HepG2 (cell line): ENCODE data around the gene TUBG2. TPM values are rescaled to one million over a fixed set of nuclear protein-coding genes. Genes with fewer than 3 reads are reported as not detected.

Experiments used
- HCFC1 ChIP-seq: fragments of 150-350 bp; IDR thresholded peaks from 2 replicates; pipeline ENCODE4 v1.6.1; 2014; ENCODE audit warnings: low read depth, low read length
- NAIF1 ChIP-seq: sonication (generic); formaldehyde crosslinking; IDR thresholded peaks from 2 replicates; pipeline ENCODE4 v1.5.0; 2020; ENCODE audit warnings: mild to moderate bottlenecking, missing genetic modification reagents, borderline replicate concordance
- NFKB2 ChIP-seq: sonication (generic); formaldehyde crosslinking; IDR thresholded peaks from 2 replicates; pipeline ENCODE4 v1.4.0; 2020; ENCODE audit warnings: missing genetic modification reagents, borderline replicate concordance
- NFKBIZ ChIP-seq: IDR thresholded peaks from 2 replicates; pipeline ENCODE4 v1.6.1; 2018; ENCODE audit warnings: missing genetic modification reagents, missing compliant biosample characterization
- SIX4 ChIP-seq: sonication (generic); formaldehyde crosslinking; IDR thresholded peaks from 2 replicates; pipeline ENCODE4 v1.4.0; 2020; ENCODE audit warnings: missing genetic modification reagents
- TARDBP ChIP-seq: sonication (generic); formaldehyde crosslinking; IDR thresholded peaks from 2 replicates; pipeline ENCODE4 v1.8.0; 2022; ENCODE audit warnings: mild to moderate bottlenecking, missing genetic modification reagents
- TBX3 ChIP-seq: fragments of 450-650 bp; IDR thresholded peaks from 2 replicates; pipeline ENCODE4 v1.6.1; 2017; ENCODE audit warnings: antibody characterized with exemption, mild to moderate bottlenecking, inconsistent platforms, borderline replicate concordance
- ZIK1 ChIP-seq: sonication (generic); formaldehyde crosslinking; IDR thresholded peaks from 2 replicates; pipeline ENCODE4 v1.5.0; 2020; ENCODE audit warnings: mild to moderate bottlenecking, low read depth, missing genetic modification reagents, borderline replicate concordance
- ZNF296 ChIP-seq: sonication (generic); formaldehyde crosslinking; conservative IDR thresholded peaks from 2 replicates; pipeline ENCODE4 v1.5.0; 2020; ENCODE audit warnings: mild to moderate bottlenecking, missing genetic modification reagents
- ZNF501 ChIP-seq: sonication (generic); formaldehyde crosslinking; IDR thresholded peaks from 2 replicates; pipeline ENCODE4 v1.5.1; 2020; ENCODE audit warnings: mild to moderate bottlenecking, moderate library complexity, missing genetic modification reagents
- ZNF547 ChIP-seq: sonication (generic); formaldehyde crosslinking; IDR thresholded peaks from 2 replicates; pipeline ENCODE4 v1.5.1; 2020; ENCODE audit warnings: mild to moderate bottlenecking, missing genetic modification reagents
- polyA plus RNA-seq, 8 experiments: library from polyadenylated mRNA; depleted of rRNA in 3 of 8; stranded (reverse) in 7 of 8; unstranded in 1 of 8; fragments of >200 nt; fragmentation: Illumina TruSeq in 4 of 8; extraction: Trizol in 4 of 8; gene quantifications; 2 replicates each; pipeline versions ENCODE4 v1.2.1 to v1.2.3, GENCODE V29; 2011 to 2016; ENCODE audit warnings: low read depth in 4 of 8, missing spikeins in 1 of 8, mixed read lengths in 1 of 8; ENCODE audit not compliant: insufficient read depth in 1 of 8
- total RNA-seq, 5 experiments: library from RNA; depleted of rRNA; stranded (reverse); fragments of >200 nt; fragmentation: Illumina TruSeq; extraction: Trizol; gene quantifications; 2 replicates each; pipeline ENCODE4 v1.2.3, GENCODE V29; 2016; ENCODE audit warnings: low read depth in 1 of 5
- TF ChIP-seq, protein P1 (sequence below): sonication (generic); formaldehyde crosslinking; IDR thresholded peaks from 2 replicates; pipeline ENCODE4 v1.5.1; 2020; ENCODE audit warnings: mild to moderate bottlenecking, missing genetic modification reagents, borderline replicate concordance
- TF ChIP-seq, protein P2 (sequence below): sonication (generic); formaldehyde crosslinking; IDR thresholded peaks from 2 replicates; pipeline ENCODE4 v1.4.0; 2020; ENCODE audit warnings: missing genetic modification reagents, low read depth, mild to moderate bottlenecking, borderline replicate concordance
- TF ChIP-seq, protein P3 (sequence below): sonication (generic); formaldehyde crosslinking; IDR thresholded peaks from 2 replicates; pipeline ENCODE4 v1.4.0; 2020; ENCODE audit warnings: missing genetic modification reagents
- TF ChIP-seq, protein P4 (sequence below): sonication (generic); formaldehyde crosslinking; IDR thresholded peaks from 2 replicates; pipeline ENCODE4 v1.4.0; 2020; ENCODE audit warnings: missing genetic modification reagents
- TF ChIP-seq, protein P5 (sequence below): sonication (generic); formaldehyde crosslinking; IDR thresholded peaks from 2 replicates; pipeline ENCODE4 v1.5.0; 2020; ENCODE audit warnings: mild to moderate bottlenecking, missing genetic modification reagents

The TUBG2 gene
- total and polyA plus RNA-seq, 2 of the 13 experiments (the other 11 are each of a cell fraction or from before 2014, with no cell fraction given), result 16.0 to 42.3 TPM

DNA sequence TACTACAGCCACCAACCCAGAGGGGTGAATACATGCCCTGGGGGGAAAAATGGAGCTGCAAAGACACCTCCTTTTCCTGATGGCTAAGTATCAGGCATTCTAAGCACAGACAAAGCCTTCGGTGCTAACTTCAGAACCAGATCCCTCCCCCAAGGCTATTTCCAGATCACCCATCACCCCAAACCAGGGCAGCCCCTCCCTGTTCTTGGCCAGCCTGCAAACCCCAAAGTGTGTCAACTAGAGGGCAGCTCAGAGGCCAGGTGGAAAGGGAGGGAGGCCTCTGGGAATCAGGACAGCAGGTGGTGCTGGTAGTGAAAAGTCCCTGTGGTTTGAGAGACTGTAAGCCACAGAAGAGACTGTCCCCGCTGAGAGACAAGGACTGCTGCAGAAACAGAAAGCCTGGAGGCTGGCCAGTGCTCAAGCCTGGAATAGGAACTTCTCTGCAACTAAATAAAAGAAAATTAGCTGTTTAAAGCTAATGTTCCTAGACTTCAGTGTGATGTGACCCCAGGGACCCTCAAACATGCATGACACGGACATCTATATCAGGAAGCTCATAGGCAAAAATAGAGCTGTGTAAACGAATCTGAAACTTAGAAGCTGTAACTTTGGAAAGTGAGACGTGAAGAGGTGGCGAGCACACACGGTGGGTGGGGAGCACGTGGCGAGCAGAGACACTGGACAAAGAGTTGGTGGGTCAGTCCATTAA is 40.5 kb upstream of the TUBG2 start (continued):
- TF ChIP-seq, protein P1, sequence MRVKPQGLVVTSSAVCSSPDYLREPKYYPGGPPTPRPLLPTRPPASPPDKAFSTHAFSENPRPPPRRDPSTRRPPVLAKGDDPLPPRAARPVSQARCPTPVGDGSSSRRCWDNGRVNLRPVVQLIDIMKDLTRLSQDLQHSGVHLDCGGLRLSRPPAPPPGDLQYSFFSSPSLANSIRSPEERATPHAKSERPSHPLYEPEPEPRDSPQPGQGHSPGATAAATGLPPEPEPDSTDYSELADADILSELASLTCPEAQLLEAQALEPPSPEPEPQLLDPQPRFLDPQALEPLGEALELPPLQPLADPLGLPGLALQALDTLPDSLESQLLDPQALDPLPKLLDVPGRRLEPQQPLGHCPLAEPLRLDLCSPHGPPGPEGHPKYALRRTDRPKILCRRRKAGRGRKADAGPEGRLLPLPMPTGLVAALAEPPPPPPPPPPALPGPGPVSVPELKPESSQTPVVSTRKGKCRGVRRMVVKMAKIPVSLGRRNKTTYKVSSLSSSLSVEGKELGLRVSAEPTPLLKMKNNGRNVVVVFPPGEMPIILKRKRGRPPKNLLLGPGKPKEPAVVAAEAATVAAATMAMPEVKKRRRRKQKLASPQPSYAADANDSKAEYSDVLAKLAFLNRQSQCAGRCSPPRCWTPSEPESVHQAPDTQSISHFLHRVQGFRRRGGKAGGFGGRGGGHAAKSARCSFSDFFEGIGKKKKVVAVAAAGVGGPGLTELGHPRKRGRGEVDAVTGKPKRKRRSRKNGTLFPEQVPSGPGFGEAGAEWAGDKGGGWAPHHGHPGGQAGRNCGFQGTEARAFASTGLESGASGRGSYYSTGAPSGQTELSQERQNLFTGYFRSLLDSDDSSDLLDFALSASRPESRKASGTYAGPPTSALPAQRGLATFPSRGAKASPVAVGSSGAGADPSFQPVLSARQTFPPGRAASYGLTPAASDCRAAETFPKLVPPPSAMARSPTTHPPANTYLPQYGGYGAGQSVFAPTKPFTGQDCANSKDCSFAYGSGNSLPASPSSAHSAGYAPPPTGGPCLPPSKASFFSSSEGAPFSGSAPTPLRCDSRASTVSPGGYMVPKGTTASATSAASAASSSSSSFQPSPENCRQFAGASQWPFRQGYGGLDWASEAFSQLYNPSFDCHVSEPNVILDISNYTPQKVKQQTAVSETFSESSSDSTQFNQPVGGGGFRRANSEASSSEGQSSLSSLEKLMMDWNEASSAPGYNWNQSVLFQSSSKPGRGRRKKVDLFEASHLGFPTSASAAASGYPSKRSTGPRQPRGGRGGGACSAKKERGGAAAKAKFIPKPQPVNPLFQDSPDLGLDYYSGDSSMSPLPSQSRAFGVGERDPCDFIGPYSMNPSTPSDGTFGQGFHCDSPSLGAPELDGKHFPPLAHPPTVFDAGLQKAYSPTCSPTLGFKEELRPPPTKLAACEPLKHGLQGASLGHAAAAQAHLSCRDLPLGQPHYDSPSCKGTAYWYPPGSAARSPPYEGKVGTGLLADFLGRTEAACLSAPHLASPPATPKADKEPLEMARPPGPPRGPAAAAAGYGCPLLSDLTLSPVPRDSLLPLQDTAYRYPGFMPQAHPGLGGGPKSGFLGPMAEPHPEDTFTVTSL (CRISPR knock-in tag), result no peak
- no peak for TF ChIP-seq NAIF1 (CRISPR knock-in tag)
- TF ChIP-seq ZNF296 (CRISPR knock-in tag), result no peak
- TF ChIP-seq TARDBP (CRISPR knock-in tag), result peak; percentile 76
- TF ChIP-seq ZIK1 (CRISPR knock-in tag), result no peak
- TF ChIP-seq ZNF501 (CRISPR knock-in tag), result peak; percentile 66; the same call in 1 of the 2 replicates
- TF ChIP-seq, protein P2, sequence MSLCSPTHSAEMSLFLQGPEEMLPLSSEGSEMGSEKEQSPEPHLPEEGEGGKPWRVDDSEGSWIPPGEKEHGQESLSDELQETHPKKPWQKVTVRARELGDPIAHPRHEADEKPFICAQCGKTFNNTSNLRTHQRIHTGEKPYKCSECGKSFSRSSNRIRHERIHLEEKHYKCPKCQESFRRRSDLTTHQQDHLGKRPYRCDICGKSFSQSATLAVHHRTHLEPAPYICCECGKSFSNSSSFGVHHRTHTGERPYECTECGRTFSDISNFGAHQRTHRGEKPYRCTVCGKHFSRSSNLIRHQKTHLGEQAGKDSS, result peak; percentile 82; the same call in 1 of the 2 replicates
- TF ChIP-seq NFKBIZ (CRISPR knock-in tag), result no peak
- no peak for TF ChIP-seq NFKB2 (CRISPR knock-in tag)
- no peak for TF ChIP-seq TBX3
- no peak for TF ChIP-seq SIX4 (CRISPR knock-in tag)
- TF ChIP-seq, protein P3, sequence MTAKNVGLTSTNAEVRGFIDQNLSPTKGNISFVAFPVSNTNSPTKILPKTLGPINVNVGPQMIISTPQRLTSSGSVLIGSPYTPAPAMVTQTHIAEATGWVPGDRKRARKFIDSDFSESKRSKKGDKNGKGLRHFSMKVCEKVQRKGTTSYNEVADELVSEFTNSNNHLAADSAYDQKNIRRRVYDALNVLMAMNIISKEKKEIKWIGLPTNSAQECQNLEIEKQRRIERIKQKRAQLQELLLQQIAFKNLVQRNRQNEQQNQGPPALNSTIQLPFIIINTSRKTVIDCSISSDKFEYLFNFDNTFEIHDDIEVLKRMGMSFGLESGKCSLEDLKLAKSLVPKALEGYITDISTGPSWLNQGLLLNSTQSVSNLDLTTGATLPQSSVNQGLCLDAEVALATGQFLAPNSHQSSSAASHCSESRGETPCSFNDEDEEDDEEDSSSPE (CRISPR knock-in tag), result peak; percentile 49; the same call in 1 of the 2 replicates
- TF ChIP-seq ZNF547 (CRISPR knock-in tag), result peak; percentile 61; the same call in 1 of the 2 replicates
- TF ChIP-seq, protein P4, sequence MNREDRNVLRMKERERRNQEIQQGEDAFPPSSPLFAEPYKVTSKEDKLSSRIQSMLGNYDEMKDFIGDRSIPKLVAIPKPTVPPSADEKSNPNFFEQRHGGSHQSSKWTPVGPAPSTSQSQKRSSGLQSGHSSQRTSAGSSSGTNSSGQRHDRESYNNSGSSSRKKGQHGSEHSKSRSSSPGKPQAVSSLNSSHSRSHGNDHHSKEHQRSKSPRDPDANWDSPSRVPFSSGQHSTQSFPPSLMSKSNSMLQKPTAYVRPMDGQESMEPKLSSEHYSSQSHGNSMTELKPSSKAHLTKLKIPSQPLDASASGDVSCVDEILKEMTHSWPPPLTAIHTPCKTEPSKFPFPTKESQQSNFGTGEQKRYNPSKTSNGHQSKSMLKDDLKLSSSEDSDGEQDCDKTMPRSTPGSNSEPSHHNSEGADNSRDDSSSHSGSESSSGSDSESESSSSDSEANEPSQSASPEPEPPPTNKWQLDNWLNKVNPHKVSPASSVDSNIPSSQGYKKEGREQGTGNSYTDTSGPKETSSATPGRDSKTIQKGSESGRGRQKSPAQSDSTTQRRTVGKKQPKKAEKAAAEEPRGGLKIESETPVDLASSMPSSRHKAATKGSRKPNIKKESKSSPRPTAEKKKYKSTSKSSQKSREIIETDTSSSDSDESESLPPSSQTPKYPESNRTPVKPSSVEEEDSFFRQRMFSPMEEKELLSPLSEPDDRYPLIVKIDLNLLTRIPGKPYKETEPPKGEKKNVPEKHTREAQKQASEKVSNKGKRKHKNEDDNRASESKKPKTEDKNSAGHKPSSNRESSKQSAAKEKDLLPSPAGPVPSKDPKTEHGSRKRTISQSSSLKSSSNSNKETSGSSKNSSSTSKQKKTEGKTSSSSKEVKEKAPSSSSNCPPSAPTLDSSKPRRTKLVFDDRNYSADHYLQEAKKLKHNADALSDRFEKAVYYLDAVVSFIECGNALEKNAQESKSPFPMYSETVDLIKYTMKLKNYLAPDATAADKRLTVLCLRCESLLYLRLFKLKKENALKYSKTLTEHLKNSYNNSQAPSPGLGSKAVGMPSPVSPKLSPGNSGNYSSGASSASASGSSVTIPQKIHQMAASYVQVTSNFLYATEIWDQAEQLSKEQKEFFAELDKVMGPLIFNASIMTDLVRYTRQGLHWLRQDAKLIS (CRISPR knock-in tag), result no peak
- no peak for TF ChIP-seq HCFC1
- TF ChIP-seq, protein P5, sequence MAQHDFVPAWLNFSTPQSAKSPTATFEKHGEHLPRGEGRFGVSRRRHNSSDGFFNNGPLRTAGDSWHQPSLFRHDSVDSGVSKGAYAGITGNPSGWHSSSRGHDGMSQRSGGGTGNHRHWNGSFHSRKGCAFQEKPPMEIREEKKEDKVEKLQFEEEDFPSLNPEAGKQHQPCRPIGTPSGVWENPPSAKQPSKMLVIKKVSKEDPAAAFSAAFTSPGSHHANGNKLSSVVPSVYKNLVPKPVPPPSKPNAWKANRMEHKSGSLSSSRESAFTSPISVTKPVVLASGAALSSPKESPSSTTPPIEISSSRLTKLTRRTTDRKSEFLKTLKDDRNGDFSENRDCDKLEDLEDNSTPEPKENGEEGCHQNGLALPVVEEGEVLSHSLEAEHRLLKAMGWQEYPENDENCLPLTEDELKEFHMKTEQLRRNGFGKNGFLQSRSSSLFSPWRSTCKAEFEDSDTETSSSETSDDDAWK (CRISPR knock-in tag), result no peak
